OCI-M2 (cell line): ENCODE results near the gene SCT.

Experiments
- DNase-seq: peaks from one replicate; lab custom pipeline; 2025; ENCODE audit not compliant: unreplicated experiment; lab: John Stamatoyannopoulos, UW

SCT gene

DNA sequence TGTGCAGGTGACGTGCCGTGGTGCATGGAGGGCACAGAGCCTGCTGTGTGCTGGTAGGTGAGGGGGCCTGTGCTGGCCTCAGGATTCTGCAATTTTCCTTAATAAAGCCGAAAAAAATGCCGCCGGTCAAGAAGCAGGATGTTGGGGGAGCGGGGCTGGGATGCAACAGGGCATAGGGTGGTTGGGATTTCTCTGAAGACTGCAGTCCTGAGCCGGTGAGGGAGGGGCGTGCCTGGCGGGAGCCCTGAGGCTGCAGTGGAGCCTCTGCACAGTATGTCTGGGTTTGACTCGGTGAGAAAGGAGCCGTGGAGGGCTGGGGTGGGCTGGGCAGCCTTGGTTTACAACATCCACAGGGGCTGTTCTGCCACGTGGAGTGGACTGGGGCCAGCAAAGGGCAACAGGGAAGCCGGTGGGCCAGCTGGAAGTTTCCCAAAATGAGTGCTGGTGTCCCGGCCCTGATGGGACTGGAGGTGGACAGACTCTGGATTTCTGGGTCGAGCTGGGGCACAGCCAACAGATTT, 3.6 kb downstream of the SCT start:
- DNase-seq, result no peak

DNA sequence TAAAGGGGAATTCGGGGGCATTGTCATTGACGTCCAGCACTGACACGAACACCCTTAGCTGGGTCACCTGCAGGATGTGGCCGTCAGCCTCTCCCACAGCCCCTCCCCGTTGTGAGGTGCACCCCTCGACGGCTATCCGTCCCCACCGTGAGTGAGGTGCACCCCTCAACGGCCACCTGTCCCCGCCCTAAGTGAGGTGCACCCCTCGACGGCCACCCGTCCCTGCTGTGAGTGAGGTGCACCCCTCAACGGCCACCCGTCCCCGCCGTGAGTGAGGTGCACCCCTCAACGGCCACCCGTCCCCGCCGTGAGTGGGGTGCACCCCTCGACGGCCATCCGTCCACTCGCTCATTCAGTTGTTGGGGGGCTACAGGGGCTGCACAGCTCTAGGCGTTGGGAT, 5.1 kb downstream of the SCT start:
- no peak for DNase-seq

DNA sequence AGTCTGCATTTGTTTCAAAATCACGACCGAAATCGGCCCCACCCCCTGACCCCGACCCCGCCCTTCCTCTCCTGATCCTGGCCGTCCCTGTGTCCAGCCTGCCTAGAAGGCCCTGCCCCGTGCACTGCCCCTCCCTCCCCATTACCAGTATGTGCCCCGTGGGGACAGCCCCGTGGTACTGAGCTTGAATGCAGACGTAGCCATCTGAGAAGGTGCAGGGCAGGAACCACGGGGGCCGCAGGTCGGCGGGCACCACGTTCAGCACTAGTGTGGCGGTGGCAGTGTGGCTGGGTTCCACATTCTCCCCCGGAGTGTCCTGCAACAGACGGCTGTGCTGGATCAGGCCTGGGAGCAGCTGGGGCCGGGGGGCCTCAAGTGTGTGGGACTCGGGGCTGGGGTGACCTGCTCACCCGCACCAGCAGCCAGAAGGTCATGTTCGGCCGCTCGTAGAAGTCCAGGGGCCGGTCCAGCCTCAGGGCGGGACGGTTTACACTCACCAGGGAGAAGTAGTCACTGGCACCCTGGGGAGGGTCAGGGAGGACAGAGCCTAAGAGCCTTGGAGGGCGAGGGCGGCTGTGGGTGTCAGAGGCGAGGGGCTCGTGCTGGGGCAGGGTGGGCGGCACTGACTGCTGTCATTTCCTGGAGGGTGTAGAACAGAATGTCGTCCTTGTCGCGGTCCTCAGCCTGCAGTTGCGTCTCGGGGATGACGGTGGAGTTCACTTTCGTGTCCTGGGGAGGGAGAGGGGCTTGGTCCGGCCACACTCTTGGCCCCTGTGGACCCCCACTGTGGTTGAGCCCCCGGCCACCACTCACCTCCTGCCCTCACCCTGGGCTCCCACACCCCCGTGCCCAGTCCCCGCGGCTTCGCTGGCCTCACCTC, 5.8 kb downstream of the SCT start:
- DNase-seq, result no peak

DNA sequence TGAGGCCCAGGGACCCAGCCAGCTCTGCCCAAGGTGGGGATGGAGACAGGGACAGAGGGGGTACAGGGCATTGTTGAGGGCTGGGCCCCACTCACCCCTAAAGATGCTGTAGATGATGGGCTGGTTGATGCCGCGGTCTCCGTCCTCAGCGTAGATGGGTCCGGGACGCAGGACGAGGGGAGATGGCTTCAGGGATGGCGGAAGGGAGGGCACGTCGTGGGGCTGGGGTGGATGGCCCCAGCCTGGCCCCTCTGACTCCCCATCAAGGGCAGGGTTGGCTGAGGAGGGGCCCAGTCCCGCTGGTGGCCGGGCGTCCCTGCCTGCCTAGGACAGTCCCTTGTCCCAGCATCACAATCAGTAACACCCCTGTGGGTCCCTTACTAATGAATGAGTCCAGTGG, 6.8 kb downstream of the SCT start:
- DNase-seq, result no peak

DNA sequence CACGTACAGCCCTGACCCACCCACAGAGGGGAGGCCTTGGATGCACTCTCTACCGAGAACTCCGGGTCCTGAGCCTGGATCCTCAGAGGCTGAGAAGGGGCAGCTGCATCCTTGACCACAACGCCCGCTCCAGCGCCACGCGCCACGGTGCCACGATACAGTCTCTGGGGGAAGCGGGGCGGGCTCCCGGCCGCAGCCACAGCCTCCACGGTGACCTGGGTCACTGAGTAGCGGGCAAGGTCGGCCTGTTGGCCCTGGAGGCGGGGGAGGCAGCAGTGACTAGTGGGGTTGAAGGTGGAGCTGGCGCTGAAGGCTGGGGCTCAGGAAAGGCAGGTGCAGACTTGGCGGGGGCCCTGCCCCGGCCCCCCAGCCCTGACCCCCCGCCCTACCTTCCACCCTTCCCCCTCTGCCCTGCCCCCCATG, 7.3 kb downstream of the SCT start:
- DNase-seq, result no peak

DNA sequence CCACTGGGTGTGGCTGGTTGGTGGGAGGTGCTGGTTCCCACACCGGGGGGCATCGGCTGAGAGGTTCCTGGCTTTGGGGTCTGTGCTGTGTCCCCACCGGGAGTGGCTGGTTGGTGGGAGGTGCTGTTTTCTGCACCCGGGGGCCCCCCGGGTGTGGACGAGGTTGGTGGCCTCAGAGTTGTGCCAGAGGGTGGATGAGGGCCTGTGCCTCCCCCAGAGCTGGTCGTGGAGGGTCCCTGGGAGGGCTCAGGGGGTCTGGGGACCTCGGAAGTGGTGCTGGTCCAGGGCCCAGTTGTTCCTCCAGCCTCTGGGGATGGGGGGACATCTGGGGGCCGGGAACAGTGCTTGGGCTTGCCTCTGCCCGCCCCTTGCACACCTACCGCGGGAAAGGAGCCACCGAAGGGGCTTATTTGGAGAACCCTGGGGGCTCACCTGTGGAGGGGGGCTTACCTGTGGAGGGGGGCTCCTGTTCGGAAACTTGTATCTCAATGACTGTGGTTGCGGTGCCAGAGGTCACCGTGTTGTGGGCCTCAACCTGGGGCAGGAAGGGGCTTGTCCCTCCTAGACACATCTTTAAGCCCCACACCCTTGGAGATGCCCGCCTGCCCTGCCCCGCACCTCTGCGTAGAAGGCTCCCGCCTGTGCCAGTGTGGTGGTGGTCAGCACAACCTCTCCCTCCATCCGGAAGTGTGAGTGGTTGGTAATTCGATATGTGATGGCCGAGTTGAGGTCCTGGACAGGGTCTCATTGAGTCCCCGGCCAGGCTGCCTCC, 7.9 kb downstream of the SCT start:
- DNase-seq, result no peak

DNA sequence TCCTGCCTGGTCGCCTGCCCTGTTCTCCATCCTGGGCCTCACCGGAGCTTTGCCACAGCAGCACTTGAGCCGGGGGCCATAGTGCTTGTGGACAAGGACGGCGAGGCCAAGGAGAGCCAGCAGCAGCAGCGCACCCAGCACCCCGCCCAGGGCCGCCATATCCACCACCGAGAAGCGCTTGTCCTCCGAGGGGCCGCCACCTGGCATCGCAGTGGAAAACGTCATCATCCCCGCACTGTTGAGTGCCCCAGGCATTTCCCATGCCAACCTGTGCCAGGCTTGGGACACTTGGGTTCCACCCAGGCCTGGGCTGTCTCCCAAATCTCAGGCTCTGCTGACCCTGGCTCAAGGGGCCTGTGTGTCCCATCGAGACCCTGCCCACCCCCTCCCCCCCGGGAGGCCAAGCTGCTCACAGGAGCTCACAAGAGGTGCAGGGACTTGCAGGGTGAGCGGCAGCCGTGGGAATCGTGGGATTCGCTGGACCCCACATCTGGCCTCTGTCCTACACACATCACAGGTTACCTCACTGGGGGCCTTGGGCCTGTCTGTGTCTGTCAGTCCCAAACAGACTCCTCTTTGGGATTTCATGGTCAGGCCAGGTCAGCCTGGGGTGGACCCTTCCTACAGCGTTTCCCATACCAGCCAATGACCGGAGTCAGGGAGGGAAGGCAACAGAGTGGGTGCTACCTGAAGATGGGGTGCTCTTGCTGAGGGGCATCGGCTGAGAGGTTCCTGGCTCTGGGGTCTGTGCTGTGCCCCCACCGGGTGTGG, 8.9 kb downstream of the SCT start:
- no peak for DNase-seq

DNA sequence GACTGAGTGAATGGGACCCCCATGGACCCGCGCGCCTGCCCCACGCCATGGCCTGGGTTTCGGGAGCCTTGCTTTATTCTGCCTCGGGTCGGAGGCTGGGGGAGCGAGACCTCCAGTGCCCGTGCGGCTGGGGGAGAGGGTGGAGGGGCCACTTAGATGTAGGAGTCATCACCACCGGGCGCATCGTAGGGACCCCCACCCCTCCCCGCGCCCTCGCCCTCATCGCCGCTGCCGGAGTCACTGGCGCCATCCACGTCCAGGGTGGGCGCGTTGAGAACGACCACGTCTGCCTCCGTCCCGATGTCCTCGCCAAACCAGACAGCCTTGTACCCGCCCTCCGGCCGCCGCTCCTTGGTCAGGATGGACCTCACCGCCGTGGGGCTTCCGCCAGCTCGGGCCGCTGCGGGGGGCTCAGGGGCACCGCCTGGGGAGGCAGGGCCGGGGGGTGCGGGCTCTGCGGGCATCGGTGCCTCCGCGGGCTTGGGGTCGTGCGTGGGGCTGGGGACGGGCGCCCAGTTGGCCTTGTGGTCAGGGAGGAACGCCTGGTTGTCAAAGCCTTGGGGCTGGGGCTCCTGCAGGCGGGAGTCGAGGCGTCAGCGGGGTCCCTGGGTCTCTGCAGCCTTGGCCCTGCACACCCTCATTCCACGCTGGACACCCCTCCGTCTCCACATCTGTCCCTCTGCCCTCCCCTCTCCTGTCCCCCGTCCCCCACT, 9.6 kb downstream of the SCT start:
- no peak for DNase-seq

DNA sequence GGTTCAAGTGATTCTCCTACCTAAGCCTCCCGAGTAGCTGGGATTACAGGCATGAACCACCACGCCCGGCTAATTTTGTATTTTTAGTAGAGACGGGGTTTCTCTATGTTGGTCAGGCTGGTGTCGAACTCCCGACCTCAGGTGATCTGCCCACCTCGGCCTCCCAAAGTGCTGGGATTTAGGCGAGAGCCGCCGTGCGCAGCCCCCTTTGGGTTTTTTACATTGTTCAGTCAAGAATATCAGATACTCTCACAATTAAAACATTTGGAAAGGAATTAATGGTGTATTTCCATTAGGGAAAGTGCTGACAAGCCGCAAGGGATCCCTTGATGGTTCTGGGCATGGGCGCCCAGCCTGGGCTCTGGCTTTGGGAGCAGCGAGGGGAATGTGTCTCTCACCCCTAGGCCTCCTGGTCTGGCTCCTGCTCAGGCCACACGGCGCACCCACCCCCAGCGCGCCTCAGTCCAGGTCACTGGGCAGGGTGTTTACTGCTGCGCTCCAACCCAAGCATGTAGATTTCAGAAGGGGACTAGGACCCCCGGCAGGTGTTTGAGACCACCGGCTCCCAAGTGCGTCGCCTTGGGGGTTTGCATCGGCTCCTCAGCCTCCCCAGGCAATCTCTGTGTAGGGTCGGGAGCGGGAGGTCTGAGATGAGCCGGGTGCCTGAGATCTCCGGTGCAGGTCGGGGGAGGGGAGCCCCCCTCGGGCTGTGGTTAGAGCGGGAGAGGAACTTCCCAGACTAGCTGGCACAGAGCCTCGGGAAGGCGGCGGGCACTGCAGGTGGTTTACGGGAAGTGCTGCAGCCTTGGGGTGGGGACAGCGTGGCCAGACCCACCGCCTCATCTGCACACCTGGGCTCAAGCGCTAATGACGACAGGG, 10.4 kb downstream of the SCT start:
- DNase-seq, result no peak

DNA sequence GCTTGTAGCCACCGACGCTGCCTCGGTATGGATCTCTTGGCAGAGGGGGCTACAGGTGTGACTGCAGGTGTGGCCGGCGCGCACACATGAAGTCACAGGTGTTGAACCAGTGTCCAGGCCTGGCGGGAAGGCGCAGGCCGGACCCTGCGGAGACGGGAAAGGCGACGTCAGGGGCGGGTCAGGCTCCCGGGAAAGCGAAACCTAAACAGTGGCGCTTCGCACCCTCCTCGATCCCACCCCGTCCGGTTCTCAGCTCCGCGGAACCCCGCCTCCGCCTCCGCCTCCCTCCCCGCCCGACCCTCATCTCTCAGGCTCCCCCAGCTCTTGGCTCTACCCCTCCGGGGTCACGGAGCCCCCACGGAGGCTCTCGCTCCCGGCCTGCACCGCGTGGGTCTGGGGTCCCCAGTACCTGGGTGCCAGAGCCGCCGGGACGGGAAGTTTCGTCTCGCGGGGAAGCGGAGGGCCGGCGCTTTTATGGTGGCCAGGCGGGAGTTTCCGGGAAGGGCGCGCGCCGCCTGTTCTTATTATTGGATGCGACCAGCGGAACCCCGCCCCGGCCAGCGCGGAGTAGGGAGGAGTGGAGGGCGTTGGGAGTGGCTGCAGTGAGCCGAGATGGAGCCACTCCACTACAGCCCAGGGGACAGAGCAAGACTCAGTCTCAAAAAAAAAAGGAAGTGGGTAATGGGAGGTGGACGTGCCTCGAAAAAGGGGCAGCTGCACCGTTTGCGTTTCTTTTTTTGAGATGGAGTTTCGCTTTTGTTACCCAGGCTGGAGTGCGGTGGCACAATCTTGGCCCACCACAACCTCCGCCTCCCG, 11.3 kb downstream of the SCT start, which contains the start of gene IRF7:
Gene IRF7 (minus strand): TSS at position 447 of the 816 bp plus-strand sequence. CDS start 586 bp downstream, outside the sequence.
- peak; percentile 58 for DNase-seq

DNA sequence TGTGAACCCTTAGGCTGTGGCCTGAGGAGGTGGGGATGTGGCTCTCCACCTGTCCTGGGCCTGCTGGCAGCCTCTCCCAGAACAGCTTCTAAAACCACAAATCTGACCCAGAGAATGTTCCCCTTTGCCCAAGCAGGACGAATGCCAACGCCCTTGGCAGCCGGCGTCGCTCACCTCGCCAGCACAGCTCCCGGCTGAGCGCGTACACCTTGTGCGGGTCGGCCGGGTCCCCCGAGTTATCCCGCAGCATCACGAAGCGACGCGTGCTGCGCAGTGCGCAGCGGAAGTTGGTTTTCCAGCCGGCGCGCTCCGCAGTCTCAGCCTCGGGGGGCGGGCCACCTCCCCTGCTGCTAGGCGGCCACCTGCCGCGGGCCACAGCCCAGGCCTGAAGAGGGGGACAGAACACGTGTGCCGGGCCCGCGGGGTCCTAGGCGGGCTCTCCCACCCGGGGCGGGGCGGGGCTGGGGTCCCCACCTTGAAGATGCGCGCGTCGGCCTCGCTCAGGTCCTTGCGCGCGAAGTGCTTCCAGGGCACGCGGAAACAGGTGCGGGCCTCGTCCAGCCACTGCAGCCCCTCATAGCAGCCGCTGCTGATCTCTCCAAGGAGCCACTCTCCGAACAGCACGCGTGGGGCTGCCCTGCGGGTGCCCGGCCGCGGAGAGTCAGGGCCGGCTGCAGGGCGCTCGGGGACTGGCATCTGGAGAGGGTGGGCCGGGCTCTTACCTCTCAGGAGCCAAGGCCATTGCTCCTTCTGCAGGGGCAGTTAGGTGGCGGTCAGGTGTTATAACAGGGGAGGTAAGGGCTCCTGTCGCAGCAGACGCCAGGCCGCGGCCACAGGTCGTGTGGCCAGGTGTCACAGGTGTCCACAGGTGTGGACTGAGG, 12.1 kb downstream of the SCT start:
- DNase-seq, result no peak

DNA sequence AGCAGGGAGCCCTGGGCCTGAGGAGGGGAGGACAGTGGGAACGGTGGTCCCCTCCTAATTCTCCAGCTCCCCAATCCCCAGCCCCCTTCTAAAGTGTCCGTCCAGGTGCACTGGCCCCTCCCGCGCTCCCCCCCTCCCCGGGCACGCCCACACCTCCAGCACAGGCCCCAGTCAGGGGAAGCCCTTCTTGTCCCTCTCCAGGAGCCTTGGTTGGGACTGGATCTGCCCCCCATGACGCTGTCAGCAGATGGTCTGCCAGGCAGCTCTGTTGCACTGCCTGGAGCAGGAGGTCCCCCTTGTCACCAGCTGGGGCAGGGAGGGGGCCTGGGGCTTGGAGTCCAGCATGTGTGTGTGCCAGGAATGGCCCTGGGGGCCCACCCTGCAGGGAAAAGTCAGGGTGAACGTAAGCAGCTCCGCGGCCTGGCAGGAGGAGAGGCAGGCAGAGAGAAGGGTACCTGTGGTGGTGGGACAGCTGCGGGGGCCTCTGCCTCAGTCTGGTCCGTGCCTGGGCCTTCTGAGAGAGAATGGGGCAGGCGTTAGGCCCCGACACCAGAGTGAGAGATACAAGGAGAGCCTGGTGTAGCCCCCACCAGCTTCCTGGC, 12.9 kb downstream of the SCT start:
- DNase-seq, result no peak

DNA sequence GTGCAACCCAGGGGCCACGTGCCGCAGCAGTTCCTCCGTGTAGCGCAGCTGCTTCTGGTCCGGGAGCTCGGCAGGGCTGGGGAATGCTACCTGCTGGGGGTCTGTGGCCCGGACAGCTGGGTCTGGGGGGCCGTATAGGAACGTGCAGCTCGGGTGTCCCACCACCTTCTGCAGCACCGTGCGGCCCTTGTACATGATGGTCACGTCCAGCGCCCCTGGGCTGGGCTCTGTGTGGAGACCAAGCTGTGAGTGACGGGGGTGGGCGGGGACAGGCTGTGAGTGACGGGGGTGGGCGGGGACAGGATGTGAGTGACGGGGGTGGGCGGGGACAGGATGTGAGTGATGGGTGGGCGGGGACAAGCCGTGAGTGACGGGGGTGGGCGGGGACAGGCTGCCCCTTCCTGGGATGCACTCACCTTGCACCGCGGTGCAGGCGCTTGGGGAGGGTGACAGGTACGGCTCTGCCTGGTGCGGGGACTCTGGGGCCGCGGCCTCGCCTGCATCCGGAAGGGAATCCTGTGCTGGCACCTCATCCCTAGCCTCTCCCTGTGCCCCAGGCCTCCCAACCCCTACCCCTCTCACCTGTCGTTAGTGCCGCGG, 13.5 kb downstream of the SCT start:
- DNase-seq, result no peak

DNA sequence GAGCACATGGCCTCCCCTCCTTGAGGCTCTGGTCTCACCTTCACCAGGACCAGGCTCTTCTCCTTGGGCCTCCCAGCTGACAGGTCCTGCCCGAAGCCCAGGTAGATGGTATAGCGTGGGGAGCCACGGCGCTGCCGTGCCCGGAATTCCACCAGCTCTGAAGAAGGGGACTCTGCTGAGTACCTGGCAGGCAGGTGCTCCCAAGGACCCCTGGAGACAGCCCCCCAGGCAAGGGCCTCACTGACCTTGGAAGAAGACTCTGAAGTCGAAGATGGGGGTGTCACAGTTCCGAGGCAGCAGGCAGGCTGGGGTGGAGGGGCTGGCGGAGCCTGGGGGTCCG, 14.1 kb downstream of the SCT start:
- no peak for DNase-seq

DNA sequence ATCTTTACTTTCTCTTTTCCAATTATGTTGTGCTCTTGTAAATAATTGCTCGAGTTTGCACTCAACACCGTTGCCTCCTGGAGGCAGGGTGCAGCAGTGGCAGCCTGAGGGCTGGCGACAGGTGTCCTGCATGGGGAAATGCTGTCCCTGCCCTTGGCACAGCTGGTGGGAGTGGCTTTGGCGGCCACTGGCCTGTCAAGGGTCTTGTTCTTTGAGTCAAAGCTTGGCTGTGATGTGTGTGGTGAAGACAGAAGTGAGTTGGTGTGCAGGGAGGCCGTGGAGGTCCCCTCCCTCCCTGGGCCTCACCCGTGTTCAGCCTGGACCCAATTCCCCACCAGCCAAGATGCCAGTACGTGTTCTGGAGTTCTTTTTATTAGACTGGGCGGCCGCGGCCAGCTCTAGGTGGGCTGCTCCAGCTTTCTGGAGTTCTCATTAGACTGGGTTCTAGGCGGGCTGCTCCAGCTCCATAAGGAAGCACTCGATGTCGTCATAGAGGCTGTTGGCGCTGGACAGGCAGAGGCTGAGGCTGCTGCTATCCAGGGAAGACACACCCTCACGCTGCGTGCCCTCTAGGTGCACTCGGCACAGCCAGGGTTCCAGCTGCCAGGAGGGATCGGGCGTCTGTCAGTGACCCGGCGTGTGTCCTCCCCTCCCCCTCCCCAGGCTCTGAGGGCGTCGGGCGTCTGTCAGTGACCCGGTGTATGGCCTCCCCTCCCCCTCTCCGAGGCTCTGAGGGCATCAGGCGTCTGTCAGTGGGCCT, 14.6 kb downstream of the SCT start:
- no peak for DNase-seq
